HTR-8/SVneo (cell line): Measurements from ENCODE around the gene NEMP2.
A peak's percentile ranks its signal among the peaks of the same experiment; 100 is the strongest.

ENCODE experiments used
- DNase-seq: peaks from one replicate; pipeline ENCODE4 v3.0.0; 2011; ENCODE audit warnings: low spot score, mixed read lengths; ENCODE audit not compliant: insufficient read length
- FAIRE-seq: peaks from 2 replicates; lab custom pipeline; 2011; peaks lifted over from hg19 to GRCh38; lab: Jason Lieb, UNC

NEMP2 gene

DNA sequence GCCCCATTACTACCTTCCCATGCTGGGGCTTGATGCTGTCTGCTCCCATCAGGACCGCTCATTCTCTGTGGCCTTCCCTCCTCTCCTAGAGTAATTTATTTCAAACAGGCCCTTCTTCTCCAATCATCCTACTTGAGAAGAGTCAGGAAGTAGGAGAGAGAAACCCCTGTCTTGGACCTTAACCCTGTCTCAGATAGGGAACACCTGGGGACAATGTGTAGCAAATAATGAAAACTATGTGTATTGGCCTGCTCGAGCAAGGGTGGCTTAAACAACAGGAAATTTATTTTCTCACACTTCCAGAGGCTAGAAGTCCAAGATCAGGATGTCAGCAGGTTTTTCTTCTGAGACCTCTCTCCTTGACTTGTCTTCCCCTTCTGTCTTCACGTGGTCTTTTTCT lies 26.6 kb upstream of the NEMP2 start:
- FAIRE-seq: no peak

GRCh38 chr2:190554357-190555006 lies 20.0 kb upstream of the NEMP2 start:
- no peak for FAIRE-seq
- DNase-seq: no peak

More for the DNA sequence above, 26.6 kb upstream of the NEMP2 start:
- no peak for DNase-seq

DNA sequence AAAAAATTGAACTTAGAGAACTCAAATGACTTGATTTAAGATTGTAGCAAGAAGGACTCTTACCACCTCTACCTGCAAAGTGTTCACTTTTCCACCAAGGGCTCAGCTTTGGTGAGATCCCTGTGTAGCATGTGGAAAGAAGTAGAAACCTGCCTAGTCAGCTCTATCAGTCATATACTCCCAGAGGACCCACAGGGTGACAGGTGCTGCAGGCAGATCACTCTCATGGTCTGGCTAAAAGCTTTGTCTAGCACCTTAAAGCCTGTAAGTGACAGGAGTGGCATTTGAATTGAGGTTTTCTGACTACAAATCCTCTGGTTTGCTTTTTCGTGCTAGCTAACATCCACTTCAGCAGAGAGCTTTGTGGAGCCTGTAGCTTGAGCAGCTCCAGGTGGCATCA lies 18.7 kb upstream of the NEMP2 start:
- DNase-seq (no peak), FAIRE-seq (no peak)

DNA sequence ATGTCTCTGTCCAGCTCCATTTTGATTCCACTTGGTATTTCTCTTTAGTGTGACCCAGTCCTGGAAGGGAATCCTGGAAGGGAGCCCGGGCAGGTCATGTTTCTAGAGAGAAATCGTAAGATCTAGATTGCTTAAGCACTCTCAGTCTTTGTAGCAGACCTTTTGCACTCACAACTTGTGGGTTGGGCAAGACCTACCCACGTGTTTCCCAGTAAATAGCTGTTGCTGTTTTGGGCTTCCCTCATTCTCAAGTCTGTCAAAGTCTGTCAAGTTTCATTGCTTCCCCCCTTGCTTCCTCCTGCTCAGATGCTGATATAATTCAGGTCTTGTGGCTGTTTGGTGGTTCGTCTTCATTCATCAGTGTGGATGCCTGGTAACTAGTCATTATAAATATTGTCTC lies 17.4 kb upstream of the NEMP2 start:
- FAIRE-seq (peak; percentile 23), DNase-seq (no peak)

GRCh38 chr2:190550137-190550536 lies 15.6 kb upstream of the NEMP2 start:
- DNase-seq (no peak), FAIRE-seq (no peak)

- FAIRE-seq: no peak
- DNase-seq: no peak
Observed at GRCh38 chr2:190547886-190548285, 13.4 kb upstream of the NEMP2 start.

DNA sequence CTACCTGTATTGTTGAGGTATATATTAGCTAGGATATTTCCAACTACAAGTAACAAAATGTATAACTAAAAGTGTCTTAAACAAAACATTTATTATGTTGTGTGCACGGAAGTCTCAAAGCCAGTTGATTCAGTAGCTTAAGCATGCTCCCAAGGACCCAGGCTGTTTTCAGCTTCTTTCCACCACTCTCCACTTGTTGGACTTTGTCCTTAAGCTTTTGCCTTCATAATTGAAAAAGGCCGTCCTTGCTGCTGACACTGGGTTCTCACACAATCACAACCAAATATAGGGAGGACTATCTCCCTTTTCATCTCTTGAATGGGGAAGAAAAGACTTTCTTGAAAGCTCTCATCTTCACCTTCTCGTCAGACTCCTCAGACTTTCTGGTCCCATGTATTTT lies 12.2 kb upstream of the NEMP2 start:
- FAIRE-seq (no peak), DNase-seq (no peak)

DNA sequence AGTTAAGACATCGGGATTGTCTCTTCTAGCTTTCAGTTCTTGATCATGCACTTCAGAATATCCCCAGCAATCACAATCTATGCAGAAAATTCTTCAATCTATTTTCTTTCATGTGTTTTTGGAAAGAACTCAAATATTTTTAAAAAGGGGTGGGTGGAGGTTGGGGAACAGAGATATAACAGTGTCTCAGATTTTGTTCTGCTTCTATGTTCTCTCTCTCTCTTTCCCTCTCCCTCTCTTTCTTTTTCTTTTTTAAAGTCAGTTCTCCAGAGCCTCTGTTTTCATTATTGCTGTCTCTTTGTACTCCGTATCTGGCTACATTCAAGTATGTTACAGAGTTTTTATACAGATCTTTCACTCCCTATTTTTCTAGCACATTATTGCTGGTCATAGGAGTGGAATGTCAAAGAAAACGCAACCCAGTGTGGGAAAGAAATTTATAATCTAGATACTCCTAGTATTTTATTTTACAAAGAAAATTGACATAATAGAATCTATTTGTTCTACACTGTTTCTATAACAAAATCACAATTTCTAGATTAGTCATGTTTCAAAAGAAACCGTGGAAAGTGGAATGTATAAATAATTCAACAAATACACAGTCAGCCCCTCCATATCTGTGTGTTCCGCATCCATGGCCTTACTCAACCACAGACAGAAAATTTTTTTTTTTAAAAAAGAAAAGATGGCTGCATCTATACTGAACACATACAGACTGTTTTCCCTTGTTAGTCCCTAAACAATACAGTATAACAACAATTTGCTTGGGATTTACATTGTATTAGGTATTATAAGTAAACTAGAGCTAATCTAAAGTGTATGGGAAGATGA lies 11.2 kb upstream of the NEMP2 start:
- no peak for FAIRE-seq
- no peak for DNase-seq

- FAIRE-seq (no peak), DNase-seq (no peak)
Observed at GRCh38 chr2:190545093-190545492, 10.6 kb upstream of the NEMP2 start.

GRCh38 chr2:190540048-190540447 lies 5.5 kb upstream of the NEMP2 start:
- FAIRE-seq (no peak), DNase-seq (no peak)

DNA sequence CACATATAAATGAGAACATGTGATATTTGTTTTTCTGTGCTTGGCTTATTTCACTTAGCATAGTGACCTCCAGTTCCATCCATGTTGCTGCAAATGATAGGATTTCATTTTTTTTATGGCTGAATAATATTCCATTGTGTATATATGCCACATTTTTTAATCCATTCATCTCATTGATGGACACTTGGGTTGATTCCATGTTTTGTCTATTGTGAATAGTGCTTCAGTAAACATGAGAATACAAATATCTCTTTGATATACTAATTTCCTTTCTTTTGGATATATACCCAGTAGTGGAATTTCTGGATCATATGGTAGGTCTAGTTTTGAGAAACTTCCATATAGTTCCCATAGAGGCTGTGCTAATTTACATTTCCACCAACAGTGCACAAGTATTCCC lies 3.7 kb upstream of the NEMP2 start:
- FAIRE-seq: no peak
- DNase-seq: no peak

DNA sequence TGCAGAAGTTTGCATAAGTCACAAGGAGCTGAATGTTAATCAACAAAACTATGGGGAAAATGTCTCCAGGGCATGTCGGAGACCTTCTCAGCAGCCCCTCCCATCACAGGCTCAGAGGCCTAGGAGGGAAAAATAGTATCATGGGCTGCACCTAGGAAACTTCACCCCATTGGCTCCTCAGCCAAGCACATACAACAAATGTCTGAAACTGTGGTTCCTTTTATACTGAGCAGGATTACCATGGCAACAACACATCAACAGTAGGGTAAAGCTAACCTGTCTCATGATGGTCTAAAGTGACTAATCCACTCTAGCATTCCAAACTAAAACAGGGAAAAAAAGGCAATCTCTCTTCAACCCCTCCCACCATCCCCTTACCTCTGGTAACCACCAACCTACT lies 3.2 kb upstream of the NEMP2 start:
- no peak for FAIRE-seq
- DNase-seq: no peak

GRCh38 chr2:190535586-190535985 lies 1.1 kb upstream of the NEMP2 start:
- DNase-seq: no peak
- FAIRE-seq: no peak

- FAIRE-seq: no peak
Observed at GRCh38 chr2:190535121-190535439, 558 bp upstream of the NEMP2 start.

GRCh38 chr2:190533968-190534309 lies 583 bp downstream of the NEMP2 start:
- FAIRE-seq (no peak), DNase-seq (no peak)

More at GRCh38 chr2:190535121-190535439, 558 bp upstream of the NEMP2 start:
- no peak for DNase-seq

GRCh38 chr2:190533175-190533967 lies 1.2 kb downstream of the NEMP2 start:
- DNase-seq (no peak), FAIRE-seq (no peak)

DNA sequence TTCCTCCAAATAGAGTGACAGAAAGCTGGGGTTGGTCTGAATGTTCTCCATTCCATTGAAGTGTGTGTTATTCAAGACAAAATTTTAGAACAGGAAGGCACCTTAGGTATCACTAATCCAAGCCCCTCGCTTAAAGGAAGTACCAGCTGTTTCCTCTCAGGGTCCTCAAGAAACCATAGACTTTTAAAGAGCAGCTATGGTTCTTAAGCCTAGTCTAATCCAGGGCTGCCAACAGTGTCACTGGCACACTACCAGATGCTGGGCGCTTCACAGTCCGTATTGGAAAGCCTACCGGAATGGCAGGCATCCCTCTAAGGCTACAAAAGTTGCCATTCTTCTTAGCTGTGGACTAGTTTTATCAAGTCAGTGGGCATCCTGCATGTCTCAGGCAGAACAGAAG lies 1.9 kb downstream of the NEMP2 start:
- FAIRE-seq (no peak), DNase-seq (no peak)

DNA sequence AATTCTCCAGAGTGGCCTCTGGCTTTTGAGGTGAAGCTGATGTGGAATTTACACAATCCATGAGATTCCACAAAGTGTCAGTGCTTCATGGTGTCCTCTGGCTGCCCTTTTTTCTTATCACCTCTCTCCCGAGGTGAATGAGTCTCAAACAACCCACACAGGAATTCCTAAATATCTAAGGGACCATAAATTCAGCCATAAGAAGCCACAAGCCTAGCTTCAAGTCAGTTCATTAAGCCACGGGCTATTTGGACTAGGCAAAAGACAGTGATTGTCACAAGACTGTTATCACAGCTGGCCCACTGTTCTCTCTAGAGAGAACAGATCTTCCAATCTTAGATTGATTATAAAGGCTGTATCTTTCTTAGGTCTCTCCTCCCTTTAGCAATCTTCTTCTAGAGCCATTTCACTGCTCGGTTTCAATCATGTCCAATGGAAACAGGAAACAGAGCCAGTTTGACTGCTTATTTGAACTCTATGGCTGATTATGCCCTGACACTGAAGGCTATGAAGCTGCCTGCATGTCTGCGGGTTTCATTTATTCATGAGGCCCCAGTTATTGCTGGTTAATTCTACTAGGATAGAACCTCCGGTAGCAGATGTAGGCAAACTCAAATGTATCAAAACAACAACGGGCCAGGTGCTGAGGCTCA lies 4.1 kb downstream of the NEMP2 start:
- FAIRE-seq (no peak), DNase-seq (no peak)

DNA sequence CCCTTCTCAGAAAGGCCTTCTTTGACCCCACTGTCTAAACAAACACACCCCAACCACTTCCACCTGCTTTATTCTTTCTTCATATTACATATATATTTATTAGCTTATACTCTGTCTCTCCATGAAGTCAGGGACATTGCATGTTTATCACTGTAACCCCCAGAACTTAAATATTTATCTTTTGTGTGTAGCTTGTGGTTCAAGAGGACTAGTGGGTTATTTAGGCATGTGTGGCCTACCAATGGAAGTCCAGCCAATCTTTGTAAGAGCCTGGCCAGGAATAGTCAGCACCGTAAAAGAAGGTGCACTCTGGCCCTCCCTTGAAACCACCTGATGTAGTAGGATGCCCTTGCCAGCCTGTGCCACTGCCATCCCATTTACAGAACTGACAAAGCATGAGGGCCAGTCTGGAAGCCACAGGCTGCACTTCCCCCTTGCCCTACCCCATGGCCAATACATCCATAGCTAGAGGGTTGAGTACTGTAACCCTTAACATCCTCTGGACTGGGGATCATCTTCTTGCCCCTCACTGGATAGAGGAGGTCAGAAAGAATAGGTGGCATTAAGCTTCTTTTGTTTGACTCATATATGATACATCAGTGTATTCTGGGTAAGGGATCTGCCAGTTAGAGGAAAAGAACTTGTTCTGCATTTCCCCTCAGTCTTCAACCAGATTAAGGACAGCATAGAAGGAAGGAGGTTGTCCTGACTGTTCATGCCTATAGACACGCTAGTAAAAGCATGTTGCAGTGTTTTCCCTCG lies 4.9 kb downstream of the NEMP2 start:
- FAIRE-seq (peak; percentile 36), DNase-seq (no peak)

- peak; percentile 44 for DNase-seq
- no peak for FAIRE-seq
Observed at GRCh38 chr2:190528521-190529001, 6.0 kb downstream of the NEMP2 start.
